NCI-H1436 treated with DMSO at 0.1 percent for 48 hours (cell line): ENCODE measurements around the gene NFIL3.
"Not testable (repeated sequence)": the region's sequence is repeated elsewhere in the genome, so short reads cannot be mapped to it uniquely, and the experiment has no call there.

Experiments used
- DNase-seq: peaks from one replicate; lab custom pipeline; 2025; lab: John Stamatoyannopoulos, UW

The NFIL3 gene

DNA sequence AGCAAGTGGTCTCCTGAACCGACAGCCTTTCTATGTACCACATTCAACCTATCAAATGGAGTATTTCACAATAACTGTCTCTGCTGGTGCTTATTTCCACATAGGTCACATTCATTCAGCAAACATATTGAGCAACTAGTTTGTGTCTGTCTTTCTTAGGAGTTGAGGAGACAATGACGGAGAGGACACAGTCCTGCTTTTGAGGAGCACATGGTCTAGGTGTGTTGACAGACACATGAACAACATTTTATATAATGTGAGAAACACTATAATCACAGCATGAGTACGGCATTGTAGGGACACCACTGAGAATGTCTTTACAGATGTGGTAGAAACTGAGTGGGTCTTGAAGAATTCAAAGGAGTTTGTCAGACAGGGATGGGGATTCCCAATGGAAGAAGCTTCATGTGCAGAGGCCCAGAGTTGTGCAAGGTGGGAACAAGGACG, 28.5 kb downstream of the NFIL3 start:
- DNase-seq = no peak

DNA sequence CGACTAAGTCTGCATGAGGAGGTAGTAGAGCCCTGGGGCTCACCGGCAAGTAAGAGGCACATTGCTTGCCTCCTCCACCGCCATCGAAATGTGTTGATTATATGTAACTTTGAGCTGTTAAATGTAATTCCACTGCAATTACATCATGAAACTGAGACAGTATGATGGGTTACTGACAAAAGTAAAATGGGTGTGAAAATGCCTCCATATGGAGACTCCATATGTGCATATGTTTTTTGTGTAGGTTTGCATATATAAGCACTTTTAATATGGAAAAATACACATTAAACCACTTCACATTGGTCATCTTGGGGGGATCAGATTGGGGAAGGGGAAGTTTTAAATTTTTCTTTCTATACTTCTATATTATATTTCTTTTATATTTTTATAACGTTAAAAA, 29.8 kb downstream of the NFIL3 start:
- DNase-seq = no peak

DNA sequence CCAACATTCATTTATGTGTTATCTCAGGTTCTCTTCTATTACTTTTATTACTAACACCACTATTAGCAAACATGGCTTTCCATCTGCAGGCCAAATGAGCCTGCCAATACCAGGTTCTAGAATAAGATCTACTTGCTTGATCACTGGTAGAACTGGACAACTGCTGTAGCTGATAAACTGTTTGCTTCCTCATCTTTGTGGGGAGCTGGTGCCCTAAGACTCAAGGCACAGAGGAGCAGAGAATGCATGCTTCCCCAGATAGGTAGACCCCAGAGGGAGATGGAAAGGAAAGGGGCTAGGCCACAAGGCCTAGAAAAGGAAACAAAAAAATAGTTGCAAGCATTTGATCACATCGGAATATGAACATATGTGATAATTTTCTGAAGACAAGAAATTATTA, 31.2 kb downstream of the NFIL3 start:
- DNase-seq = no peak

DNA sequence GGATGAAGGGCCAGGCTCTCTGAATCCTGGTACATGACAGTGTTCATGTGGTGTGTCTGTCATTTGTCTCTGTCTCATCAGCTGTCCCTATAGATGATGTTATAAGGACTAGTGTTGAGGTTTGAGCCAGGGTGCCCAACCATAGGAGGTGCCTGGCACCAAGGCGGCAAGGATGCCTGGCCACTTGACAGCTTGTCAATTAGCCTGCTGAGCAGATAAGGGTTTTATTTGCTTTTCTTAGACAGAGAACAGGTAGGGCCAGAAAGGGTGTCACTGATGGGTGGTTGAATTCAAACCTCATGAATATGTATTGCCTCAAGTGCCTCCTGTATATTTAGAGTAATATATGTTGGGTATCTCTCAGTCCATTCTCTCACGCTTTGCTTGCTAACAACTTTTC, 31.8 kb downstream of the NFIL3 start:
- DNase-seq = no peak

DNA sequence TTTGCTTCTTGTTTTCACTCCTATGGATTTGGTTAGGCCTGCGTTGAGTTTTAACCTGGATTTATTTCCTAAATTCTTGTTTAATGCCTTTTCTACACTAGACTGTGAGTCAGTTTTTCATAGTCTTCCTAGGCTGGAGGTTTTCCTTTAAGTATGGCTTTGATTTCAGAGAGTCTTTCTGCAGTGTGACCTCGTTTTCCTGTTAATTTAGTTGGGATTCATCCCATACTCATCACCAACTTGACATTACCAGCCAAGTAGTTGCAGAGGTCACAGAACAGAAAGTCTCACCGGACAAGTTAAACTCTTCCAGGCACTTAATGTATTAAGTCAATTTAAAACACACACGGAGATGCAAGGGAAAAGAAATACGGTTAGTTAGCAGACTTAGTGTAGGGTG, 32.2 kb downstream of the NFIL3 start:
- no peak for DNase-seq

DNA sequence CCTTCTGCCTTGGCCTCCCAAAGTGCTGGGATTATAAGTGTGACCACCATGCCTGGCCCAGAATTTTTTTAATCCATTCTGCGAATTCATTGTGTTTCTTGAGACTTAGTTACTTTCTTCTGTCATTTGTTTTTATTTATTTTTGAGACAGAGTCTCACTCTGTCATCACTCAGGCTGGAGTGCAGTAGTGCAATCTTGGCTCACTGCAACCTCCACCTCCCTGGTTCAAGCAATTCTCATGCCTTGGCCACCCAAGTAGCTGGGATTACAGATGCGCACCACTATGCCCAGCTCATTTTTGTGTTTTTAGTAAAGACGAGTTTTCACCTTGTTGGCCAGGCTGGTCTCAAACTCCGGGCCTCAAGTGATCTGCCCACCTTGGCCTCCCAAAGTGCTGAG, 33.9 kb downstream of the NFIL3 start:
- not testable (repeated sequence) for DNase-seq

DNA sequence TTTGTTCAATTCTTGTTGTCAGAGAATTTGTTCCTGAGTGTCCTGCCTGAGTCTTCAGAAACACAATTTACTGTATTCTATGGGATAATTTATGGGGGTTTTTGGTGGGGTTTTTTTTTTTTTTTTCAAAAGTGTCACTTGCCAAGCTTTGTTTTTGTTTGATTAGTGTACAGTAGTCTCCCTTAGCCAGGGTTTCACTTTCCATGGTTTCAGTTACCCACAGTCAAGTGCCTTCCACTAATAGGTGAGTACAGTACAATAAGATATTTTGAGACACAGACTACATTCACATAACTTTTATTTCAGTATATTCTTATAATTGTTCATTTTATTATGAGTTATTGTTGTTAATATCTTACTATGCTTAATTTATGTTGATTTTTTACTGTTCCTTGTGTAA, 36.9 kb downstream of the NFIL3 start:
- no peak for DNase-seq

DNA sequence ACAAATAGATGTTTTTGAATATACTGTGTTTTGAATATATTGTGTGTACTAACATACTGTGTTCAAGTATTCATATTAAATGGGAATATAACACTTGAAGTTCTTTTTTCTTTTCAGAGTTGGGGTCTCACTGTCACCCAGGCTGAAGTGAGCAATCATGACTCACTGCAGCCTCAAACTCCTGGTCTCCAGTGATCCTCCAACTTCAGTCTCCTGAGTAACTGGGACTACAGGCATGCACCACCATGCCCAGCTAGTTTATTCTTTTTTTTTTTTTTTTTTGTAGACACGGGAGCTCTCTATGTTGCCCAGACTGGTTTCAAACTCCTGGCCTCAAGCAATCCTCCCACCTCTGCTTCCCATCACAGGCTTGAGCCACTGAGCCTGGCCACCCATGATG, 38.7 kb downstream of the NFIL3 start:
- no peak for DNase-seq

DNA sequence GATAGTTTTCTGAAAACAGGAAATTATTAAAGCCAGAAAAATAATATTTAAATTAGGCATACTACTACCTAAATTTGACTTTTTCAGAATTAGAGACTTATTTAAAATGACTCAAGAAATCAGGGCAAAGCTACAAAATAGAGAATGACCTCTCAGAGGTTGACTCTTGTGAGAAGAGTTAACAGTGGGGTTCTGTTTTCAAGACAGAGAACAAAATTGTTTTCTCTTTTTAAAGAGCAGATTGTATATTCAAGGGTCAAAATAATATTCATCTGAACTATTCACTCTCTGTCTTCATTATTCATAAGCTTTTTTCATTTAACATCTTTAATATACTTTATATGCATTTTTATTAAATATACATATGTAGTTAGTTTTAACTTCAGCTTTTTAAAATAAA, 40.1 kb downstream of the NFIL3 start:
- no peak for DNase-seq

DNA sequence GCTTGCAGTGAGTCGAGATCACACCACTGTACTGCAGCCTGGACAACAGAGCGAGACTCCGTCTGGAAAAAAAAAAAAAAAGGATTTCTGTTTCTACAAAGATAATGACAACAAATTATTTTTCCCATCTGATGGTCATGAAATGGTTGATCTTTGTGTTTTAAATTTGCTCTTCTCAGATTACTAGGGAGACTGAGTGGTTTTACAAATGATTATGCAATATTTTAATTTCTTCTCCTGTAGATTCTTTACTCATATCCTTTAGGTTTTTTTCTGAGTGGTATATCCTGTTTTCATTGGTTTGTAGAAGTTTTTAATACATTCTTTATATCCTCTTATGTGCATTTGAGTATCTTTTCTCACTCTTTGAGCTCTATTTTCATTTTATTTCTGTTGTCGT, 41.3 kb downstream of the NFIL3 start:
- no peak for DNase-seq

DNA sequence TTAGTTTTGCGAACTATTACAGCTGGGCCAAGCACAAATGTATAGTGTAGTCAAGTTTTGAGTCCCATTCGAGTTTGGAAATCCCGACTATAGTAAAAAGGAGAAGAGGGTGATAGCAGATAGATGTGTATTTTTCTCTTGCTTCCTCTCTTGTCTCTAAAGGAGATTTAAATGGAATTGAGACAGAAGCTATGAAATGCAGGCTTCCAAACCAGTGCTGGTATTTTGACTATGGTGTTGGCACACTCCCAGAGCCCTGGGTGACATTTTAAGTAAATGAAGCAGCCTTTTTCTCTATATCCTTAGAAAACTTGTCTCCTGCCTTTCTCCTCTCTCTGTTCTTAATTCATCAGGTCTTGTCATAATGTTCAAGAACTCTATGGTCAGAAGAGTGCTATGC, 44.2 kb downstream of the NFIL3 start:
- DNase-seq = no peak

DNA sequence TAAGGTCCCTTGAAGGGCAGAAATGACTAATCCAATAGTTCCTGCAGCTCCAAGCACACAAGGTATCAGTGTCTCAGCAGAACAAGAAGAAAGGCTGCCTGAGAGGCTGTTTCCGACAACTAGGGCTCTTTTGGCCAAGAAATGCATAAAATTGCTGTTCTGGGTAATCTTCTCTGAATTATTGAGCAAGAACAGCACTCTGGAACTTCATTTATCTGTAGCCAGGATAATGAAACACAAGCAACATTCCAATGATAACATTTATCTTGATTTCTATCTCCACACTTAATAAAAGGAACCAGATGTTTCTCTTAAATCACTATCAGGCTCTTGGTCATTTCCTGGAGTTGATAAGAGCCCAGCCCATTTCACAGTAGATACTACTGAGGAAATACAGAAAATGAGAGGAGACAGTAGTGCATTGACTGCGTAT, 44.9 kb downstream of the NFIL3 start:
- DNase-seq = no peak

DNA sequence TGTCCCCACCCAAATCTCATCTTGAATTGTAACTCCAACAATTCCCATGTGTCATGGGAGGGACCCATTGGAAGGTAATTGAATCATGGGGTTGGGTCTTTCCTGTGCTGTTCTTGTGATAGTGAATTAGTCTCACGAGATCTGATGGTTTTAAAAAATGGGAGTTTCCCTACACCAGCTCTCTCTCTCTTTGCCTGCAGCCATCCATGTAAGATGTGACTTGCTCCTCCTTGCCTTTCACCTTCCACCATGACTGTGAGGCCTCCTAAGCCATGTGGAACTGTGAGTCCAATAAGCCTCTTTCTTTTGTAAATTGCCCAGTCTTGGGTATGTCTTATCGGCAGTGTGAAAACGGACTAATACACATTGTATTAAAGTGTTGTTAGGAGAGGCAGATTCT, 45.6 kb downstream of the NFIL3 start:
- DNase-seq = not testable (repeated sequence)

DNA sequence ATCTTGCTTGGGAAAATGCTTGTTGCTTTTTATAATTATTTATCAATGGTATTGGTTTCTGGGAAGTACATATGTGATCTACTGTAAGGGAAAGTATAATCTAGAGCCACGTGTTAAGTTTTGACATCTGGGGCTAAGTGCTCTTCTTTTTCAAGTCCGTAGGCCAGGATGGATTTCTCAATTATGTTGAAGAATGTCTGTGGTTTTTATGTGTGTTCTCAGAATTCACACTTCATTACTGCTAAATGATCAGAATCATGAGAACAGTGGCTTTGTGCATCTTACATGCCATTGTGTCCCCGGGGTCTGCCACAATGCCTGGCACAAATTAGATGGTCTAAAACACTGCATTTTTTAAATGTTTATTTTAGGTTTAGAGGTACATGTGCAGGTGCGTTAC, 47.4 kb downstream of the NFIL3 start:
- DNase-seq = no peak

DNA sequence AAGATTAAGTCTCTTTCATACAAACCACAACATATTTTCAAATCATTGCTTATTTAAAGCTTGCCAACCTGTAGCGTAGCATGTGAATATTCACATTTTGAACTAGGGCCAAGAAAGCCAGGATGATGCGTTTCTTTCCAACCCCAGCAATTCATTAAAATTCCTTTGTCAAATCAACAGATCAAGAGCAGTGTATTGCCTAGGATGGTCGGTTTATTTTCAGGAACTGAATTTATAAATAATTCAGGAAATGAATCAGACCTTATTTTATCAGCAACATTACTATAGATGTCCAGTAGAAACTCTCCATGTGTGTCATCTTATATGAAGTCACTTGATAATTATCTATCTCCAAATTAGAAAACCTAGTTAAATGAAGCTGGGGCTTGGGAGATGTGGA, 48.7 kb downstream of the NFIL3 start:
- no peak for DNase-seq

DNA sequence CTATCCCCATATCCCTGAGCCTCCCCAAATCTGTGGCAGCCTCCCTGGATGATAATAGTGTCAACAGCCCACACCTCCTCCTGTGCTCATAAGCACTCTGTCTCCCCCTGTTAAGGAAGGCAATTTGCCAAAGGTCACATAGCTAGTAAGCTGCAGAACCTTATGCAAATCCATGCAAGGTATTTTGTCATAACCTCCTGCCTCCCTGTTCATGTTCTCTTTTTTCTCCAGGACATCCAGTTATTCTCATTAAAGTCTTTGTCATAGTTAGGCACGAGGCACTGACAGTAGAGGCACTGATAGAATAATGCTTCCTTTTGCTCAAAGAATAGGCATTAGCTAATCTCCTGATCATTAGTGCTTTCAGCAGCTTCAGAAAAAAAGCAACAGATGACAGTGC, 51.7 kb downstream of the NFIL3 start:
- DNase-seq = no peak

DNA sequence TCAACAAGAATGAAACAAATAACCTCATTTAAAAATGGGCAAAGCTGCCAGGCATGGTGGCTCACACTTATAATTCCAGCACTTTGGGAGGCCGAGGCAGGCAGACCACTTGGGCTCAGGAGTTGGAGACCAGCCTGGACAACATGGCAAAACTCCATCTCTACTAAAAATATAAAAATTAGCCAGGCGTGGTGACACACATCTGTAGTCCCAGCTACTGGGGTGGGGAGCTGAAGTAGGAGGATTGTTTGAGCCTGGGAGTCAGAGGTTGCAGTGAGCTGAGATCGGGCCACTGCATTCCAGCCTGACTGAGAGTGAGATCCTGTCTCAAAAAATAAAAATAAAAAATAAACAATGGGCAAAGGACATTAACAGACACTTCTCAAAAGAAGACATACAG, 53.6 kb downstream of the NFIL3 start:
- DNase-seq = not testable (repeated sequence)

DNA sequence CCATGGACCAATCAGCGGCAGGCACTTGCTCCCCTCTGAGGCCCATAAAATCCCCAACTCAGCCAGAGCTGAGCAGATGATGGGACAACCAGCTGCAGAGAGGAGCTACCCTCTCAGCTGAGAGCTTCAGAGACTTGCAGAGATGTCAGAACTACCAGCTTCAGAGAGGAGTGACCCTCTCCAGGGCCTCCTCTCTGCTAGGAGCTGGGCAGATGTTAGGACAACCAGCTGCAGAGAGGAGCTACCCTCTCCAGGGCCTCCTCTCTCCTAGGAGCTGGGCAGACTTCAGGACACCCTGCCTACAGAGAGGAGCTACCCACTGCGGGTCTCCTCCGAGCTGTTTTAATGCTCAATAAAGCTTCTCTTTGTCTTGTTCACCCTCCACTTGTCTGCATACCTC, 58.9 kb downstream of the NFIL3 start:
- DNase-seq = no peak

DNA sequence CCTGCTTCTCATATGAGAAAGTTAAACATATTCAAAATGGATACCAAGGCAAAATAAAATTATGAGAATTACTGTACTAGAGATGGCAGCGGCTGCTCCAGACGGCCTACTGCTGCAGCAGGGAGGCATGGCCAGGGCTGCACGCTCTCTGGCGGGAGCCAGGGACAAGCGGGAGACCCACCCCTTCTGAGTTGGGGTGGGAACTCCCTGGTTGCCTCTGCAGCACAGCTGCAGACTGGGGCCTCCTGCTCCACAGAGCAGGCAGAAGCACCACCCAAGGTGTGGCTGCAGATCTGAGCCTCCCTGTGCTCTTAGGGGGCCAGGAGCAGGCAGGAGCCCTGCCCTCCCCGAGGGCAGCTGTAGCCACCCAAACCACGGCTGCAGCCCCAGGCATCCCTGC, 59.6 kb downstream of the NFIL3 start:
- no peak for DNase-seq

DNA sequence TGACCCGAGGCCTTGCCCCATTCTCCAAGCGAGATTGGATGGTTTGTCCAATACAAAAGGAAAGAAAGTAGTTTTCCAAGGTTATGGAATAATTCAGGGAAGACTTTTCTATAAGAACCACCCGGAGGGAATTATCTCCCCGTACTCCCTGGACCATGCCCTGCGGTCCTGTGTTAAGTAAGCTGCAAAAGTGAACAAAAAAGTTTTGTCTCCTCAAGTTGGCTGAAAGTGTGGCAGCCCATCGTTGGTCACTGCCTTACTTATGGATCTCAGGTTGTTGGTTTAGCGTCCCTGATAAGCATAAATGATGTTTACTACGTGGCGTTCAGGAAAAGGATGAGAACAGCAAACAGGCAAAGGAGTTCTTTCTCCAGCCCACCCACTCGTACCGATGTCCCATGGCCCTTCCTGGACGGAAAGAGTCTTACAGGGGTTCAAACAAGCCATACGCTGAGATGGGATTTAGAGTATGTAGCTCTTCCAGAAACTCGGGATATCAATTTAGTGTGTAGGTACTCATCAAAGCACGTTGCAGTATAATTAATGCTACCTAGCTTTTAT, 61.5 kb downstream of the NFIL3 start:
- no peak for DNase-seq

DNA sequence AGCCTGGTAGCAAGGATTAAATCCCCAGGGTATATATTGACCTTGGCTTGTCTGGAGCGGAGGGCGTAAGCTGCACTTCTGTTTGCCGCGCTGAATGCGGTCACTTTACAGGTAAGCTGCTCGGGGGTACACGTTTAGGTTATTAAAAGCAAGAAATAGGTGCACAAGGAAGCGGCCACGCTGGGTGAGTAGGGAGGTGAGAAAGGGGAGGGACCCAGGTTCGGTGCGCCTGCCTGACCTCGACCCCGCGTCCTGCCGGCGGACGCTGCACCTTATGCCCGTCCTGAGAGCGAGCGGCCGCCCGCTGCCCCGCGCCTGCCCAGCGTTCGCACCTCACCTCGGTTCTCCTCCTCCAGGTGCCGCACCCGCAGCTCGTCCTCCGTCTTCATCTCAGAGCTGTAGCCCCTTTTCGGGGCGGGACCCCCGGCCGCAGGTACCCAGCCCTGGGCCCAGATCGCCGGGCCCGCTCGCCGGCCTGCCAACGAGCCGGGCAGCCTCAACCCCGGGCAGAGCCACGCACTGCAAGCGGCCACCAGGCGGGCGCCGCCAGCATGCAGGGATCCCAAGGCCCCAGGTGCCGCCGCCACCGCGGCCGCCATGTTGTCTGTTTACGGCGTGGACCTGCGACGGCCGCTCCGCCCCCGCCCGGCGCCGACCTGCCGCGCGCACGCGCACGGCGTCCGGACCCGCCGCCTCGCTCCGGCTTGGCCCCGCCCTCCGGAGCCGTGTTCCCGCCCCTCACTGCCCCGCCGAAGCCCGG, 62.2 kb downstream of the NFIL3 start, which contains the start of gene AUH:
TSS of gene AUH (minus strand) at position 628 of the 760 bp plus-strand sequence. CDS start at position 599, 29 bp downstream.
- no peak for DNase-seq

DNA sequence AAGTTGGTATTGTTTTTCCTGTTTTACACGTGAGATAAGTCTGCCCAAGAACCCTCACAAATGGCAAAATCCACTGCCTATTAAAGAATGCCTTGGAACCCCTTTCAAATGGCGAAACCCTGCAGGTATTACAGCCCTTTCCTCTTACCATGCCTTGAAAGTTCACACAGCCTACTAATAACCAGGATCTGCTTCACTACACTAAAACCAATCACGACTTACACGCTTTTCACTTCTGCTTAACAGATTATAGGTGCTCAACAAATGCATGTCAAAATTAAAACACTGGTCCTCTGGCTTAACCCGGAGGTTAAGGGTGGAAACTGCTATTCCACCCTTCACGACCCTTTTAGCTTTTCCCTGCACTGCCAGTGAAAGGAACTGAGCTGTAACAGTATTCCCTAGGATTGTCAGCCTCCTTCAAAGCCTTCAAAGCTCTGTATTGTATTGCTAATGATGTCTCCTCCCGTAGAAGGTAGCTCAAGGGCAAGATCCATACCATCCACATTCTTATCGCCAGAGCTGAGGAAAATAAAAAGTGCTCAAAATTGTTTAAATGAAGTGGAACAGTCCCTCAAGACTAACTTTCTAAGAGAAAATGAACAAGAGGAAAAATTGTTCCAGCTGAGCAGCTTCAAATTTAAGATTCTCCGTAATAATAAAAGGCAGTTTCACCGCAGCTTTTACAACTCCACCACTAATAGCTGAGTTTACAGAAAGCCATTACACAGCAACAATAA, 62.9 kb downstream of the NFIL3 start:
- DNase-seq = no peak
